Transverse colon (tissue), 4 donors: ENCODE data around the gene CCL2.

Experiments used
- EP300 ChIP-seq: sonication (generic); formaldehyde crosslinking; IDR thresholded peaks from one replicate; pipeline ENCODE4 v1.6.1; 2017; ENCODE audit warnings: antibody characterized with exemption, low read depth
- POLR2A ChIP-seq: fragments of 450-650 bp; IDR thresholded peaks from one replicate; pipeline ENCODE4 v1.6.1; 2016; ENCODE audit warnings: antibody characterized with exemption, mild to moderate bottlenecking, moderate library complexity
- POLR2AphosphoS5 ChIP-seq, 3 donors: sonication (generic); formaldehyde crosslinking; IDR thresholded peaks; one replicate each; pipeline ENCODE4 v1.6.1; 2016; ENCODE audit warnings: antibody characterized with exemption in 3 of 3
- TF ChIP-seq, protein P1 (sequence below), 5 experiments: fragments of 200-600 bp in 3 of 5; fragments of 450-650 bp in 2 of 5; sonication (generic) in 3 of 5; IDR thresholded peaks; 1 replicate in 2 of 5; 2 replicates in 3 of 5; pipeline ENCODE4 v1.5.1; 2016 to 2017; ENCODE audit warnings: antibody characterized with exemption in 5 of 5, inconsistent platforms in 3 of 5, mild to moderate bottlenecking in 2 of 5, moderate library complexity in 1 of 5

DNA sequence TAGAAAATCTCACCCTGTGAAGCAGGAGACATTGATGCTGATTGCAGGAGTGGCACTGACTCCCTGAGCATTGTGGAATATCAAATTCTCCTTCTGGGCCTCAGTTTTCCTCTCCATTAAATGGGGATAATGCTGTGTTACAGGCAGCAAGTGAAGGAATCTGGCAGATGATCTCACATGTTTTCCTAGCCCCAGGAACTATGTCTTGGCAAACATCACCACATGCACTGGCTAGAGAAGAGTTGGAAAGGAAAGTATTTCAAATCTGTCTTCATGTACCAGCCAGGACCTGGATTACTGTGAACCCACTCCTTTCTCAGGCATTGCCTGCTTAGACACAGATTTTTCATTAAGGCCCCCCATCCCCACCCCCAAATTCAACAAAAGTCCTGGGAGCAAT lies 50.5 kb downstream of the CCL2 start:
- TF ChIP-seq, protein P1, sequence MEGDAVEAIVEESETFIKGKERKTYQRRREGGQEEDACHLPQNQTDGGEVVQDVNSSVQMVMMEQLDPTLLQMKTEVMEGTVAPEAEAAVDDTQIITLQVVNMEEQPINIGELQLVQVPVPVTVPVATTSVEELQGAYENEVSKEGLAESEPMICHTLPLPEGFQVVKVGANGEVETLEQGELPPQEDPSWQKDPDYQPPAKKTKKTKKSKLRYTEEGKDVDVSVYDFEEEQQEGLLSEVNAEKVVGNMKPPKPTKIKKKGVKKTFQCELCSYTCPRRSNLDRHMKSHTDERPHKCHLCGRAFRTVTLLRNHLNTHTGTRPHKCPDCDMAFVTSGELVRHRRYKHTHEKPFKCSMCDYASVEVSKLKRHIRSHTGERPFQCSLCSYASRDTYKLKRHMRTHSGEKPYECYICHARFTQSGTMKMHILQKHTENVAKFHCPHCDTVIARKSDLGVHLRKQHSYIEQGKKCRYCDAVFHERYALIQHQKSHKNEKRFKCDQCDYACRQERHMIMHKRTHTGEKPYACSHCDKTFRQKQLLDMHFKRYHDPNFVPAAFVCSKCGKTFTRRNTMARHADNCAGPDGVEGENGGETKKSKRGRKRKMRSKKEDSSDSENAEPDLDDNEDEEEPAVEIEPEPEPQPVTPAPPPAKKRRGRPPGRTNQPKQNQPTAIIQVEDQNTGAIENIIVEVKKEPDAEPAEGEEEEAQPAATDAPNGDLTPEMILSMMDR (IDR thresholded peaks at IDR 0.05), result no peak
- TF ChIP-seq EP300 (no peak), POLR2AphosphoS5 (IDR thresholded peaks at IDR 0.05) (no peak), POLR2A (no peak)
